NOMO-1 treated with dmso at 0.1 percent for 144 hours (cell line): ENCODE data around the gene DYNLL1.
"Not testable (repeated sequence)": the region's sequence is repeated elsewhere in the genome, so short reads cannot be mapped to it uniquely, and the experiment has no call there.

ENCODE experiments used
- DNase-seq: peaks from one replicate; lab custom pipeline; 2025; ENCODE audit not compliant: unreplicated experiment; lab: John Stamatoyannopoulos, UW

The DYNLL1 gene

DNA sequence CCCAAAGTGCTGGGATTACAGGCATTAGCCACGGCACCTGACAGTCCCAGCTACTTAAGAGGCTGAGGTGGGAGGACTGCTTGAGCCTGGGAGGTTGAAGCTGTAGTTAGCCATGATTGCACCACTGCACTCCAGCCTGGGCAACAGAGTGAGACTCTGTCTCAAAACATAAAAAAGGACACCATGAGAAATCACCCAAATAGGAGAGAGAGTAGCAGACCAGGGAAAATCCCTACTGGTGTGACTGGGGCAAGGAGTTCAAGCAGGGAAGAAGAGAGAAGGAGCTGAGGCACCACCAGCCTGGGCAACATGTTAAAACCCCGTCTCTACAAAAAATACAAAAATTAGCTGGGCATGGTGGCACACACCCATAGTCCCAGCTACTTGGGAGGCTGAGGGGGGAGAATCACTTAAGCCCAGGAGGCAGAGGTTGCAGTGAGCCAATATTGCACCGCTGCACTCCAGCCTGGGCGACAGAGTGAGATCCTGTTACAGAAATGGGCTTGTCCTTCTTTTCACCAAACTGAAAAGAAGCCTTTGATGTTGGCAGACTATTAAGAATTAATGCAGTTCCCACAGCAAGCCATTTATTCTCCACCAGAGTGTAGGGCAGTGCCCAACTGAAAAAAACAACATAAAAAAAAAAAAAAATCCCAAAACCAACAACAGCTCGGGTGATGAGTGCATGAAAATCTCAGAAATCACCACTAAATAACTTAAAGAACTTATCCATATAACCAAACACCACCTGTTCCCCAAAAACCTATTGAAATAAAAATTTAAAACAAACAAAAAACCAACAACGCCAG lies 21.9 kb upstream of the DYNLL1 start:
- DNase-seq: no peak

- no peak for DNase-seq
Observed at GRCh38 chr12:120474616-120474960, 21.3 kb upstream of the DYNLL1 start.

DNA sequence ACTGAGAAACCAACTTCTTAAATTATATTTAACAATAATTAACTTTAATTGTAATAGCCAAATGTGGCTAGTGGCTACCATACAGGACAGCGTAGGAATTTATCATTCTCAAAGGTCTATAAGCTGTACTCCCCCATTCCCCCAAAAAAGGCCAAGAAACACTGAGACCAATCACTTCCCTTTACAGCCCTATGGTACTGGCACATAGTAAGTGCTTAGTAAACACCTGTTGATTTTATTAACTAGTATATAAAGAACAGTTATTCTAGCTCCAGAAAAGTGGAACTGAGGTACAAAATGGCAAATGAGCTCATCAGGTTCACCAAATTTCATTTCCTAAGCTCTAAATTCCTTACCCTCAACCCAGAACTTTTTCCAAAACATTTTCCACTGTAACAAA lies 20.3 kb upstream of the DYNLL1 start:
- no peak for DNase-seq

- no peak for DNase-seq
Observed at GRCh38 chr12:120479458-120479857, 16.5 kb upstream of the DYNLL1 start.

- DNase-seq: no peak
Observed at GRCh38 chr12:120480211-120480610, 15.7 kb upstream of the DYNLL1 start.

DNA sequence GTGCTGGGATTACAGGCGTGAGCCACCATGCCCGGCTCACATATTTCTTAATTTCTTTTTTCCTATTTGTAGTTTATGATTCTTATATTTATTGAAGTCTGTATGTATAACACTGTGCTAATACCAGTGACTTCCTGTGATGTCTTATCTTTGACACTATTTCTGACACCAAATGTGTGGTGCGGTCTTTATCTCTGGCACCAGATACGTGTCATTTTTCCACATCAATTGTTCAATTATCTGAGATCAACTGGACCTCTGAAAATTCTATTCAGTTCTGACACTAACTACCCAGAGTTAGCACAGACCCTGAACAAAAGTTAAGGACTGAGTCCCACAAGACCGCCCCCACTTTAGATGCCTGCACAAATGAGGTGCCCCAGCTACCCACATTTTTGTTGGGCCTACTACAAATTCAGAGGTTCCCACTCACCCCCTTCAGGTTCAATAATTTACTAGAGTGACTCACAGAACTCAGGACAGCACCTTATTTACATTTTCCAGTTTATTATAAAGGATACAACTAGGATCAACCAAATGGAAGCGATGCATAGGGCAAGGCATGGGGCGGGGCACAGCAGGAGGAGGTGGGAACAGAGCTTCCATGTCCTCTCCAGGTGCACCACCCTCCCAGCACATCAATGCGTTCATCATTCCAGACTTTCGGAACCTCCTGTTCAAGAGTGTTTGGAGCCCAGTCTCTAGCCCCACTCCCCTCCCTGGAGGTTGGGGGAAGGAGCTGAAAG lies 14.7 kb upstream of the DYNLL1 start:
- no peak for DNase-seq

DNA sequence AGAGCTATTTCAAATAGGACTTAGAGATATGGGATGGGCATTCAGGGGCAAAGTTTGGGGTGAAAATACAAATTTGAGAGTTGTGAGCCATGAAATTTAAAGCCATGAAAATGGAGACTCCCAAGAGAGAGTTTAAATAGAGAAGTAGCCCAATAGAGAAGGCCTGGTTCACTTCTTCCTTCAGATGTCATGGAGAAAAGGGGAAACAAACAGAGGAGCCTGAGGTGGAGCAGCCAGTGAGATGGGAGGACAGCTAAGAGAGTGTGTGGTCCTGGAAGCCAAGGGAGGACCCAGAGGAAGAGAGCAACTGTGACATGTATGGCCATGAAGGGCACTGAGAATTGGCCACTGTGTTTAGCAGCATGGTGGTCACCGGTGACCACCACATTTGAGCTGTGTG lies 12.3 kb upstream of the DYNLL1 start:
- DNase-seq: no peak

GRCh38 chr12:120485961-120486881 lies 9.7 kb upstream of the DYNLL1 start:
- no peak for DNase-seq

DNA sequence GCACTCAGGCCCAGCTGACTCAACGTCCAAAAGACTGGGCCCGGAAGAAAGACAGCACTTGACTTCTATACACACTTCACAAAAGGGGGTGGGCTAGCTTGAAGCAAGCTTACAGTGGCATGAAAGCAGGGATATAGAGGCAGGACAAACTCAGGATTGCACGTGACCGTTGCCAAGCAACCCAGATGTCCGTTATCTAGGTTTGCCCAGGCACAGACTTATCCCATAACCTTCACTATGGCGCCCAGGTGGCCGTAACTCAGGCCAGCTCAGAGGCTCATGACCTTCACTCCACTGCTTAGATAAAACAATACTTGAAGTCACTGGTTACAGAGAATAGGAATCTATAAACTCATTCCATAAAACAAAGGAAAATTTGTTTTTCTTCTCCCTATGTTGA lies 8.4 kb upstream of the DYNLL1 start:
- not testable (repeated sequence) for DNase-seq

DNA sequence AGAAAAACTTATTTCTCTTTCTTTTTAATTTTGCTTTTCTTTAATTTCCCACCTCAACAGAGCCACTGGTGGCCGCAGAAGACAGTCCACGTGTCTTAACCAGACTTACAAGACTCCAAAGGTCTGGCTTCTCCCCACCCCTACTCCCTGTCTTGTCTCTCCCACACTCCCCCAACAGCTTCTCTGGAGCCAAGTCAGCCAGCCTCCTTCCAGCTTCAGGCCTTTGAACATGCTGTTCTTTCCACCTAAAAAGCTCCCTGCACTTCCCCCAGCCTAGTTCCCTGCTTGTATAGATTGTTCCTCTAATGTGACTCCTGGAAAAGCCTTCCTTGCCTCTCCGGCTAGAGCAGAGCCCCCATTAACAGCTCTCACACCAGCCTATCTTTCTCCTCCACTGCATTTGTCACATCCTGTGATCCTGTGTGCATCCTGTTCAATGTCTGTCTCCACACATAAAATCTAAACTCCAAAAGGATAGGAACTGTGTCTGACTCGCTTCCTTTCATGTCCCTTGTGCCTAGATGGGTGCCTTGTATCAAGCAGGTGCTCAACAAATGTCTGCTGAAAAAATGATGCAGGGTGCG lies 7.8 kb upstream of the DYNLL1 start:
- DNase-seq: no peak

- no peak for DNase-seq
Observed at GRCh38 chr12:120489018-120489417, 6.9 kb upstream of the DYNLL1 start.

- DNase-seq: no peak
Observed at GRCh38 chr12:120490325-120490724, 5.6 kb upstream of the DYNLL1 start.

DNA sequence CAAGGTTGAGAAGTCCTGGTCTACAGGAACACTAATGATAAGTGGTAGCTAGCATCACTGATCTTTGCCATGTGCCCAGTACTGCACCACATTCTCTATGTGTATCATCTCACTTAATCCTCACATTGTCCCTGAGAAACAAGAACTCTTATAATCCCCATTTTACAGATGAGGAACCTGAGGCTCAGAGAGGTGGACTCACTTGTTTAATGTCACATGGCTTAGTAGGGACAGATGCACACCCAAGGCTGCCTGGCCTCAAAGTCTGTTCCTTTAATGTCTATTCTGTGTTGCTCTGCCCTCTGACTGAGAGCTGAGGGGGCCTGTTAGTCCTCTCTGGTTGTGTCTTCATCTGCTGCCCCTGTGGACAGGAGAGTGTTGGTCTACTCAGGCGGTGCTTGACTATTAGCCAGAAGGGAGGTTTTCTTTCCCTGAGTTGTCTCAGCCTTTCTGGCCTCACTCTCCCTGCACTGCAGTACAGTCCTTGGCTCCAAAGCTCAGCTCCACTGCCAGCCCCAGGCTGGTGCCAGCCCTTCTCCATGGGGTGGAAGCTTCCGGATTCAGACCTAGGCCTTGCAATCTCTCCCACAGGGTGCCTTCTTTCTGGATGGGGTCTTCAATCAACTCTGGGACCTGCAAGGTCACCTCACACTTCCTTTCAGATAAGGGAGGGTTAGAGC lies 4.9 kb upstream of the DYNLL1 start:
- no peak for DNase-seq

DNA sequence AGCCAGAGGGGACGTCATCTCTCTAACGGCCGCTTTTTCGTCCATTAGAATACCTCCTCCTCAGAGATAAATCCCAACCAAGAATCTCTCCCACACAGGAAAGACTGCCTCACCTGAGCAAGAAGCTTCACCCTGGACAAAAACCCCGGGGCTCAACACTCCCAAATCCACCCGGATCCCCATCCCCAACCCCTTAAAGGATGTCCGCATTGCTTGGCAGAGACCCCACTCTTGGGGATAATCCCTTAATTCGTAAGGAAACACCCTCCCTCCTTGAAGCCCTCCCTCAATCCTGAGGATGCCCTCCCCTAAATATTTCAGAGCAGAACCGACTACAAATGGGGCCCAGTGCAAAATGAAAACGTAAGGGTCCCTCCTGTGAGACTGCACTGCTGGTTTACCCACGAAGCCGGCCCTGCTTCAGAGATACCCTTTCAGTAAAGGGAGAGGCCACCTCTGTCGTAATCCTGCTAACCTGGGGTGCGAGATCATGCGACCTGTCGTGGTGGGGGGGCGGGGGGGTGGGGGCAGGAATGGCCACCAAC lies 655 bp upstream of the DYNLL1 start:
- no peak for DNase-seq

DNA sequence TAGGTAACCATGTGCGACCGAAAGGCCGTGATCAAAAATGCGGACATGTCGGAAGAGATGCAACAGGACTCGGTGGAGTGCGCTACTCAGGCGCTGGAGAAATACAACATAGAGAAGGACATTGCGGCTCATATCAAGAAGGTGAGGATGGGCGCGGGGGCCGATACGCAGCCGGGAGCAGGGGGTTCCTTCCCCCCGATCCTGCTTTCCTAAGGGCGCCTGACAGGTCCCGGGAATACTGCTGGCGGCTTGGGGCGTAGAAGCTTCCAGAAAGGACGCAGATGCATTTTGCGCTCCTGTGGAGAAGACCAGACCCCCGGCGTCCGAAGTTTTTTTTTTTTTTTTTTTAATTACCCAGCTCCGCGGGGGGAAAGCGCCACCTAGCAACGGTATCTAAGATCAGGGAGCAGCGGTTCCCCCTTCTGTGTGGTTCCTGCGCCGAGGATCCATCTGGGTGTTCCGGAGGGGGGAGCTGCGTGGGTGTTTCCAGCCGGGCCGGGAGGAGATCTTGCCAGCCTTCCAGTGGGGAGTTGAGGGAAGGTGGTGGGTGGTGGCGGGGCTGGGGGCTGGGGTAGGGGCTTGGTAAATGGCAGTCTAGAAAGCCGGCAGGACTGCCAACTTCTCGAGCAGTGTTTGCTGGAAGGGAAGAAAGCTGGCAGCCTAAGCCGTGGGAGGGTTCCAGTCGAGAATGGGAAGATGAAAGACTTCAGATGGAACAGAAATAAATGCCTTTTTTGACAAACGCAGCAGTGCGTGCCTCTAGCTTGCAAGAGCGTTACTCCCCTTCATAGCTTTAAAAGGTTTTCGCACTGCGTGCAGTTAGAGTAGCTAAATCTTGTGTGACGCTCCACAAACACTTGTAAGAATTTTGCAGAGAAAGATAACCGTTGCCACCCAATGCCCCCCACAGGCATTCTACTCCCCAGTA lies 764 bp downstream of the DYNLL1 start:
- peak; percentile 27 for DNase-seq

DNA sequence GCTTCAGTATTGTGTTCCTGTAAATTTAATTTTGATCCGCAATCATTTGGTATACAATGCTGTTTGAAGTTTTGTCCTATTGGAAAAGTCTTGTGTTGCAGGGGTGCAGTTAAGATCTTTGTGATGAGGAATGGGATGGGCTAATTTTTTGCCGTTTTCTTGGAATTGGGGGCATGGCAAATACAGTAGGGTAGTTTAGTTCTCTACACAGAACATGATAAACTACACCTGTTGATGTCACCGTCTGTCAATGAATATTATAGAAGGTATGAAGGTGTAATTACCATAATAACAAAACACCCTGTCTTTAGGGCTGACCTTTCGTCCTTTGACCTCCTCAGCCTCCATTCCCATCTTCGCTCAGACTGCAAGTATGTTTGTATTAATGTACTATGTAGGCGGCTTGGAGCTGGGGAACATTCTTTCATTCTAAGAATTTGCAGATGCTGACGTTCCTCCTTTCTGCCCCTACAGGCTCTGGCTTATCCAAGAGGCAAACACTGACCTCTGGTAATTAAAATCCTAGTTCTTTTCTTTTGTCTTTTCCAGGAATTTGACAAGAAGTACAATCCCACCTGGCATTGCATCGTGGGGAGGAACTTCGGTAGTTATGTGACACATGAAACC lies 1.7 kb downstream of the DYNLL1 start:
- no peak for DNase-seq

DNA sequence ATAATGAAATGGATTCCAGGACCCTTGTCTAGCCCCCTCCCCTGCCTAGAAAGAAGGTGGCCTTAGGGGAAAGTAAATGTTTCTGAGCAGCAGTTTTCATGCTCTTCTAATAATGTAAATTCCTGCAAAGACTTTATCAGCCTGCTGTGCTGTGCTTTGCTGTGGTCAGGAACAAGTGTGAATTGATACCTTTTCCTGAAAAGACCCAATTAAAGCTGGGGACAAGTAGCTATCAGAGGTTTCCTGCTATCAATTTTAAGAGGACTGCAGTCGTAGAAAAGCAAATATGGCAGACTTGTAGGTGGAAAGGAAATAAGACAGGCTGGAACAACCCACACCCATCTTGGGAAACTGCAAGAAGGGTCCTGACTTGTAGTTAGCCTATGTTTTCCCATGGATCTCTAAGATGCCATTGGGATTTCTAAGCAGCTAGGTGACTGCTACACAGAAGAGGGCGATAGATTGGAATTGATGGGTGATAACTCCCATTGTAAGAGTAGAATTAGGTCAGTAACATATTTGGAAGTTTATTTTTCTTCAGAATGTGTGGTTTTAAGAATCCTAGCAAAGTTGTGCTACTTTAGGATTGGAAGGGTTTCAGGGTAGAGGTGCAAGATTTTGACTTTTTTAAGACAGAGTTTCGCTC lies 3.1 kb downstream of the DYNLL1 start:
- DNase-seq: no peak

GRCh38 chr12:120500581-120500980 lies 4.7 kb downstream of the DYNLL1 start:
- DNase-seq: no peak
